Urothelium cell line (cell line): ENCODE measurements around the gene NXPH2.

ENCODE experiments used
- DNase-seq: peaks from one replicate; pipeline ENCODE4 v3.0.0; 2011; ENCODE audit warnings: low spot score, mixed read lengths
- FAIRE-seq: peaks from 2 replicates; lab custom pipeline; 2011; peaks lifted over from hg19 to GRCh38; lab: Jason Lieb, UNC

NXPH2 gene

GRCh38 chr2:138712212-138712979 is 67.8 kb downstream of the NXPH2 start:
- FAIRE-seq (no peak), DNase-seq (no peak)

- DNase-seq (no peak), FAIRE-seq (no peak)
Observed at GRCh38 chr2:138711812-138712211, 68.4 kb downstream of the NXPH2 start.

- no peak for FAIRE-seq
Observed at GRCh38 chr2:138708682-138709241, 71.4 kb downstream of the NXPH2 start.

GRCh38 chr2:138707392-138708074 is 72.7 kb downstream of the NXPH2 start:
- no peak for FAIRE-seq

More at GRCh38 chr2:138708682-138709241, 71.4 kb downstream of the NXPH2 start:
- DNase-seq = no peak

GRCh38 chr2:138703242-138703641 is 76.9 kb downstream of the NXPH2 start:
- DNase-seq (no peak), FAIRE-seq (no peak)

More at GRCh38 chr2:138707392-138708074, 72.7 kb downstream of the NXPH2 start:
- DNase-seq = no peak

GRCh38 chr2:138700716-138701115 is 79.5 kb downstream of the NXPH2 start:
- FAIRE-seq (no peak), DNase-seq (no peak)

GRCh38 chr2:138699421-138699820 is 80.8 kb downstream of the NXPH2 start:
- no peak for FAIRE-seq
- no peak for DNase-seq

- FAIRE-seq = no peak
- DNase-seq = no peak
Observed at GRCh38 chr2:138698428-138698827, 81.8 kb downstream of the NXPH2 start.

GRCh38 chr2:138691667-138692066 is 88.5 kb downstream of the NXPH2 start:
- FAIRE-seq (no peak), DNase-seq (no peak)

GRCh38 chr2:138689705-138690104 is 90.5 kb downstream of the NXPH2 start:
- DNase-seq = no peak
- FAIRE-seq = no peak

- no peak for FAIRE-seq
- no peak for DNase-seq
Observed at GRCh38 chr2:138682163-138682562, 98.0 kb downstream of the NXPH2 start.

- DNase-seq = no peak
- FAIRE-seq = no peak
Observed at GRCh38 chr2:138677221-138677620, 103.0 kb downstream of the NXPH2 start.

GRCh38 chr2:138676619-138677021 is 103.6 kb downstream of the NXPH2 start:
- FAIRE-seq (no peak), DNase-seq (no peak)

- DNase-seq = no peak
- no peak for FAIRE-seq
Observed at GRCh38 chr2:138671566-138671965, 108.6 kb downstream of the NXPH2 start.

GRCh38 chr2:138670734-138671133 is 109.5 kb downstream of the NXPH2 start:
- FAIRE-seq (no peak), DNase-seq (no peak)

- no peak for FAIRE-seq
Observed at GRCh38 chr2:138665937-138666336, 114.3 kb downstream of the NXPH2 start.

GRCh38 chr2:138658187-138658894 is 121.8 kb downstream of the NXPH2 start:
- FAIRE-seq (no peak), DNase-seq (no peak)

More at GRCh38 chr2:138665937-138666336, 114.3 kb downstream of the NXPH2 start:
- no peak for DNase-seq

GRCh38 chr2:138654146-138654545 is 126.0 kb downstream of the NXPH2 start:
- FAIRE-seq (no peak), DNase-seq (no peak)

GRCh38 chr2:138652378-138652777 is 127.8 kb downstream of the NXPH2 start:
- DNase-seq (no peak), FAIRE-seq (no peak)

GRCh38 chr2:138649571-138649970 is 130.6 kb downstream of the NXPH2 start:
- FAIRE-seq (no peak), DNase-seq (no peak)

GRCh38 chr2:138648606-138649005 is 131.6 kb downstream of the NXPH2 start:
- DNase-seq = no peak
- no peak for FAIRE-seq
